ENCODE data around the gene SLC4A11.
"Not testable (repeated sequence)": the region's sequence is repeated elsewhere in the genome, so short reads cannot be mapped to it uniquely, and the experiment has no call there.

Gene SLC4A11

GRCh38 chr20:3227506-3227905 lies 11.5 kb downstream of the SLC4A11 start:
- no peak for DNase-seq

- DNase-seq: no peak
These were observed 12.1 kb downstream of the SLC4A11 start for GRCh38 chr20:3226864-3227263.

GRCh38 chr20:3226093-3226492 lies 12.9 kb downstream of the SLC4A11 start:
- no peak for DNase-seq

- no peak for DNase-seq
These were observed 14.1 kb downstream of the SLC4A11 start for GRCh38 chr20:3224681-3225421.

GRCh38 chr20:3223994-3224680 lies 14.9 kb downstream of the SLC4A11 start:
- DNase-seq: no peak

- DNase-seq: peak; percentile 28 to 68
These were observed 15.4 kb downstream of the SLC4A11 start for GRCh38 chr20:3223651-3223993.

GRCh38 chr20:3222635-3223600 lies 16.1 kb downstream of the SLC4A11 start:
- peak; percentile 94 to 99 for DNase-seq

- no peak for DNase-seq
These were observed 17.4 kb downstream of the SLC4A11 start for GRCh38 chr20:3221398-3222226.

GRCh38 chr20:3218307-3218988 lies 20.5 kb downstream of the SLC4A11 start:
- DNase-seq: peak; percentile 18 to 21

GRCh38 chr20:3215359-3215917 lies 23.6 kb downstream of the SLC4A11 start:
- DNase-seq: not testable (repeated sequence)

GRCh38 chr20:3213226-3213625 lies 25.8 kb downstream of the SLC4A11 start:
- no peak for DNase-seq

- no peak for DNase-seq
These were observed 28.6 kb downstream of the SLC4A11 start for GRCh38 chr20:3210346-3210745.

- peak in 1 of 2 experiments; percentile 14 for DNase-seq
These were observed 29.1 kb downstream of the SLC4A11 start for GRCh38 chr20:3209946-3210317.

GRCh38 chr20:3209257-3209945 lies 29.6 kb downstream of the SLC4A11 start, which contains the start of gene ITPA:
Gene ITPA (plus strand): TSS chr20:3209498. CDS start chr20:3209552, 54 bp downstream.
- DNase-seq: peak; percentile 25 to 45

GRCh38 chr20:3208786-3209256 lies 30.2 kb downstream of the SLC4A11 start:
- DNase-seq: no peak

- peak; percentile 83 to 88 for DNase-seq
These were observed 34.7 kb downstream of the SLC4A11 start, which contains the start of gene DDRGK1 for GRCh38 chr20:3204124-3204794. Gene DDRGK1 (minus strand): TSS chr20:3204682. CDS start chr20:3204627, 55 bp downstream.

GRCh38 chr20:3203315-3204123 lies 35.5 kb downstream of the SLC4A11 start:
- DNase-seq: peak; percentile 71 to 85

- DNase-seq: peak in 1 of 2 experiments; percentile 39
These were observed 36.0 kb downstream of the SLC4A11 start for GRCh38 chr20:3202965-3203314.
